ENCODE measurements around the gene B4GALT2. TPM values are rescaled to one million over a fixed set of nuclear protein-coding genes. Genes with fewer than 3 reads are reported as not detected.

B4GALT2 gene
- total RNA-seq, 1 experiment from 2014 or later = 31.5 TPM

DNA sequence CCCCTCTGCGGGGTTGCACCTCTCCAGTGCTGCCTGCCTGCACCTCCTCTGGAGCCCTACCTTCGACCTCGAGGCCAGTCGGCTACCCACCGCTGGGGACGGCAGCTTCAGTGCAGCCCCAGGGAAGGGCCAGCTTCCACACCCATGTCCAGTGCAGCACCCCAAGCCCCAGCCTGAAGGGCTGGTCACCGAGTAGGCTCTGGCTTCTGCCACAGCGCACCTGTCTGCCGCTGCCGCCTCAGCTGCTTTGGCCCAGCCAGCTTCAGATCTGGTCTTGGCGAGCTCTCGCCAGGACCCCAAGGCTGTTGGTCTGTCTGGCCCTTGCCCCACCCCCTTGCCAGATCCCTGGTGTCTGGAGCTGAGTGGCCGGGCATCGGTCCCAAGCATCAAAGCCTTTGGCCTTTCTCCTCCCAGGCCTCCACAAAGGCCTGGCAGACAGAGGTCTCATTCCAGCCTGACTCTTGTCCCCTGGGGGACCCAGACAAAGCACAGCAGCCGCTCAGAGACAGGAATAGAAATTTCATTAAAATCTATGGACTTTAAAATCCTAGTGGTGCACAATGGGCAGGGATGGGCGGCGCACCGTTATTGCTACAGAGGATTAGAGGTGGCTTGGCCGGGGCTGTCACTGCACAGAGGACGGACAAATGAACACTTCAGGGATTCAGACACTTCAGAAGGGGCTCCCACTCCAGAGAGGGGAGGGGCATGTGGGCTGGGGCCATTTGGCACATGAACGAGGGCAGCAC lies 17.1 kb downstream of the B4GALT2 start:
- Mint-ChIP-seq H3K27me3 (ENCODE audit: insufficient read depth, unreplicated experiment) (no peaks in the 10 kb centered on the region), H3K4me3 (ENCODE audit: unreplicated experiment) (no peak overlapping the region), H3K27ac (ENCODE audit: unreplicated experiment) (no peak overlapping the region), H3K36me3 (ENCODE audit: insufficient read depth, unreplicated experiment) (peaks cover 35% of the 10 kb centered on the region), H3K4me1 (ENCODE audit: low read depth, unreplicated experiment) (peaks cover 7% of the 10 kb centered on the region), H3K9me3 (ENCODE audit: unreplicated experiment) (no peaks in the 10 kb centered on the region)
- intact Hi-C loops (cut with micrococcal nuclease; ENCODE audit: unreplicated experiment) = loop anchor here (2.0 kb wide), 1 partner anchor 41 kb away; no protein-coding TSS in a partner anchor
- H3K4me1 ChIP-seq = no peaks in the 10 kb centered on the region
- TF ChIP-seq, protein P1, sequence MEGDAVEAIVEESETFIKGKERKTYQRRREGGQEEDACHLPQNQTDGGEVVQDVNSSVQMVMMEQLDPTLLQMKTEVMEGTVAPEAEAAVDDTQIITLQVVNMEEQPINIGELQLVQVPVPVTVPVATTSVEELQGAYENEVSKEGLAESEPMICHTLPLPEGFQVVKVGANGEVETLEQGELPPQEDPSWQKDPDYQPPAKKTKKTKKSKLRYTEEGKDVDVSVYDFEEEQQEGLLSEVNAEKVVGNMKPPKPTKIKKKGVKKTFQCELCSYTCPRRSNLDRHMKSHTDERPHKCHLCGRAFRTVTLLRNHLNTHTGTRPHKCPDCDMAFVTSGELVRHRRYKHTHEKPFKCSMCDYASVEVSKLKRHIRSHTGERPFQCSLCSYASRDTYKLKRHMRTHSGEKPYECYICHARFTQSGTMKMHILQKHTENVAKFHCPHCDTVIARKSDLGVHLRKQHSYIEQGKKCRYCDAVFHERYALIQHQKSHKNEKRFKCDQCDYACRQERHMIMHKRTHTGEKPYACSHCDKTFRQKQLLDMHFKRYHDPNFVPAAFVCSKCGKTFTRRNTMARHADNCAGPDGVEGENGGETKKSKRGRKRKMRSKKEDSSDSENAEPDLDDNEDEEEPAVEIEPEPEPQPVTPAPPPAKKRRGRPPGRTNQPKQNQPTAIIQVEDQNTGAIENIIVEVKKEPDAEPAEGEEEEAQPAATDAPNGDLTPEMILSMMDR (IDR thresholded peaks at IDR 0.05; ENCODE audit: insufficient read depth in 1 of 2, low read depth in 1 of 2, low read length in 1 of 2, severe bottlenecking in 1 of 2, unreplicated experiment in 1 of 2) = no peak
- BruUV-seq (replicated peaks) = no TSS peak
- no peak overlapping the region for H3K4me3 ChIP-seq (ENCODE audit: low read depth, low read length)
- H3K27me3 ChIP-seq (replicated peaks; ENCODE audit: control insufficient read depth, insufficient read depth, low read length) = no peaks in the 10 kb centered on the region
- no peaks in the 10 kb centered on the region for H3K36me3 ChIP-seq (ENCODE audit: control insufficient read depth, insufficient read depth, low read length)
- CTCF ChIA-PET = interaction anchor here (2.3 kb wide), 1 partner anchor 52 kb away, joined by 11 read pairs; no protein-coding TSS in a partner anchor
- POLR2A ChIA-PET = no interaction called here
- no peaks in the 10 kb centered on the region for H3K9me3 ChIP-seq
- no peak for DNase-seq

DNA sequence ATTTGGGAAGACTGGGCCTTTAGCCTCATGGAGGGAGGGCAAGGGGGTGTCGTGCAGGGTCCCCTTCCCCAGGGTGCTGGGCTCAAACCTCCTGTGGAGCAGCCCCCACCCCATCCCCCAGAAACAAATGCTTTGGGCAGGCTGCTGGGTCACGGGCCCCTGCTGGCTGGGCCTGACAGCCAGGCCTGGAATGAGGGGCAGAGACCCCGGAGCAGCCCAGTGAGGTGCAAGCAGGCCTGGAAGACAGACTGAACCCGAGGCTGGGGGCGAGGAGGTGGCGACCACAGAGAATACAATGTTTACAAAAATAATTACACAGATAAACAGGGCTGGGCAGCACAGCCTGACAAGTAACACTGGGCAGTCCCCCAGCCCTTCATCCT lies 17.7 kb downstream of the B4GALT2 start:
- intact Hi-C loops (cut with micrococcal nuclease; ENCODE audit: unreplicated experiment) = no loop called here
- Mint-ChIP-seq H3K36me3 (ENCODE audit: insufficient read depth, unreplicated experiment) (peaks cover 34% of the 10 kb centered on the region), H3K4me3 (ENCODE audit: unreplicated experiment) (no peak overlapping the region), H3K27ac (ENCODE audit: unreplicated experiment) (no peak overlapping the region), H3K9me3 (ENCODE audit: unreplicated experiment) (no peaks in the 10 kb centered on the region), H3K4me1 (ENCODE audit: low read depth, unreplicated experiment) (peaks cover 7% of the 10 kb centered on the region), H3K27me3 (ENCODE audit: insufficient read depth, unreplicated experiment) (no peaks in the 10 kb centered on the region)
- Histone ChIP-seq H3K4me3 (ENCODE audit: low read depth, low read length) (no peak overlapping the region), H3K36me3 (ENCODE audit: control insufficient read depth, insufficient read depth, low read length) (no peaks in the 10 kb centered on the region), H3K9me3 (no peaks in the 10 kb centered on the region), H3K4me1 (no peaks in the 10 kb centered on the region), H3K27me3 (replicated peaks; ENCODE audit: control insufficient read depth, insufficient read depth, low read length) (no peaks in the 10 kb centered on the region)
- ChIA-PET POLR2A (no interaction called here), CTCF (no interaction called here)
- no peak for DNase-seq
- TF ChIP-seq, protein P1 (IDR thresholded peaks at IDR 0.05; ENCODE audit: insufficient read depth in 1 of 2, low read depth in 1 of 2, low read length in 1 of 2, severe bottlenecking in 1 of 2, unreplicated experiment in 1 of 2) = no peak
- no TSS peak for BruUV-seq (replicated peaks)

DNA sequence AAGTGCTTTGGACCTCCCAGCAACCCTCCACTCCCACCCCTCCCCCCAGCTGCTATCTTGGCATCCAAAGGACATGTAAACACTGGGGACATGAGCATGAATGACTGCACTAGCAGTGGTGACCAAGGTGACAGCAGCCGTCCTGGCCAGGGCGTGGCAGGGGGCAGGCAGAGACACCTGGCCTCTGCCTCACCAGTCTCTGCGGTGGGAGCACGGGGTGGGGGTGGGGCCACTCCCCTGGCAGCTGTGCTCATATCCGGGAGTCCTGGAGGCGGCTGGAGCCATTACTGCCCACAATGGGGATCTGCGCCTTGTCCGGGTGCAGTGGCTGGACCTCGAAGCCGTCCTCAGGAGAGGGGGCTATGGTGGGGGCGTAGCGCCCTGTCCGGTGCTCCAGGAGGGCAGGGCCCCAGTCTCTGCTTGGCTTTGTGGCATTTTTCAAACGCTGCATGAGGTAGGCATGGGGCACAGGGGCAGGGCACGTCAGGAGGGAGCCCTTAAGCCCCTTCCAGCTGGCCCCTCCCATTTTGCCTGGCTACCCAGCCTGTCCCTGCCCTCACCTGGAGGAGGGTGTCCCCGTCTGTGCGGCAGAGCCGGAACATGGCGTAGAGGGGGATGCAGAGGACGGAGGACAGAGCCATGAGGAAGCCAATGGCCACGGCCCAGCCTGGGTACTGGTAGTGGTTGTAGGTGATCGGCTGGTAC lies 18.4 kb downstream of the B4GALT2 start:
- H3K4me1 ChIP-seq = no peaks in the 10 kb centered on the region
- no peak overlapping the region for H3K4me3 Mint-ChIP-seq (ENCODE audit: unreplicated experiment)

More for the DNA sequence above, 18.4 kb downstream of the B4GALT2 start:
- ChIA-PET CTCF (no interaction called here), POLR2A (no interaction called here)
- H3K27me3 Mint-ChIP-seq (ENCODE audit: insufficient read depth, unreplicated experiment) = no peaks in the 10 kb centered on the region
- no peaks in the 10 kb centered on the region for H3K27me3 ChIP-seq (replicated peaks; ENCODE audit: control insufficient read depth, insufficient read depth, low read length)
- H3K9me3 Mint-ChIP-seq (ENCODE audit: unreplicated experiment) = no peaks in the 10 kb centered on the region
- no peaks in the 10 kb centered on the region for H3K36me3 ChIP-seq (ENCODE audit: control insufficient read depth, insufficient read depth, low read length)
- no TSS peak for BruUV-seq (replicated peaks)
- no peak overlapping the region for H3K4me3 ChIP-seq (ENCODE audit: low read depth, low read length)
- no peaks in the 10 kb centered on the region for H3K9me3 ChIP-seq
- TF ChIP-seq, protein P1 (IDR thresholded peaks at IDR 0.05; ENCODE audit: insufficient read depth in 1 of 2, low read depth in 1 of 2, low read length in 1 of 2, severe bottlenecking in 1 of 2, unreplicated experiment in 1 of 2) = no peak
- intact Hi-C loops (cut with micrococcal nuclease; ENCODE audit: unreplicated experiment) = no loop called here
- H3K27ac Mint-ChIP-seq (ENCODE audit: unreplicated experiment) = no peak overlapping the region
- peaks cover 5% of the 10 kb centered on the region for H3K4me1 Mint-ChIP-seq (ENCODE audit: low read depth, unreplicated experiment)
- H3K36me3 Mint-ChIP-seq (ENCODE audit: insufficient read depth, unreplicated experiment) = peaks cover 27% of the 10 kb centered on the region
- DNase-seq = no peak

Data from Caco-2 (cell line).